Effector CD4-positive, alpha-beta T cell (primary cell): ENCODE results near the gene STK17A.

Source experiments
- DNase-seq: peaks from one replicate; pipeline ENCODE4 v3.0.0-alpha.2; 2020

STK17A gene

GRCh38 chr7:43637114-43637806, 54.4 kb downstream of the STK17A start:
- no peak for DNase-seq

DNA sequence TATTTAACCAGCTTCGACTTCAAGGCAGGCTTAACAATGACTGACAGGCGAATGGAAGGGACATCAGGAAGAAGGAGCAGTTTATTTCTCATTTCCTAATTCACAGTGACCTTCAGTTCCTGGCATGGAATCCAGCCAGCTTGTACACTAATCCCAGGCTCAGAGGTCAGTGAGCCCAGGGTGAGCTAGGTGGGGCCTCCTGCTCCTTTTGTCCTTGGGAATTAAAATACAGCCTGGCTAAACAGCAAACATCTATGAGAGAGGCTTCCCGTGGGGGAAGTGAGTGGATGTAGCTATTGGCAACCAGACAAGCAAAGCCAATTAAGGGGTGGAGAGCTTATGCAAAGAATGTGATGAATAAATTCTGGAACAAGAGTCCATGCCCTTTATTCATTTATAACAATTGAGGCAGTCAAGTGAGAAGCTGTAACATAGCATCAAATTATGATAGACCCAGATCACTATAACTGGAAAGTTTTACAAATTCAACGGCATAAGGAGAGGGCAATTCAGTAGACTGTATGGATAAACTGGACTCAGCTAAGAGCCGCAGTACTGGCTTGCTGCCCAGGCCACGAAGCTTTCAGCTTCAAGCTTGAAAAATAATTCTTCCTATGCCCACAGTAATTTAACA, 57.1 kb downstream of the STK17A start:
- DNase-seq = no peak

GRCh38 chr7:43640679-43641078, 57.8 kb downstream of the STK17A start:
- DNase-seq = no peak

GRCh38 chr7:43642897-43643630, 60.2 kb downstream of the STK17A start:
- no peak for DNase-seq

- no peak for DNase-seq
These were observed 60.9 kb downstream of the STK17A start for GRCh38 chr7:43643846-43644245.

DNA sequence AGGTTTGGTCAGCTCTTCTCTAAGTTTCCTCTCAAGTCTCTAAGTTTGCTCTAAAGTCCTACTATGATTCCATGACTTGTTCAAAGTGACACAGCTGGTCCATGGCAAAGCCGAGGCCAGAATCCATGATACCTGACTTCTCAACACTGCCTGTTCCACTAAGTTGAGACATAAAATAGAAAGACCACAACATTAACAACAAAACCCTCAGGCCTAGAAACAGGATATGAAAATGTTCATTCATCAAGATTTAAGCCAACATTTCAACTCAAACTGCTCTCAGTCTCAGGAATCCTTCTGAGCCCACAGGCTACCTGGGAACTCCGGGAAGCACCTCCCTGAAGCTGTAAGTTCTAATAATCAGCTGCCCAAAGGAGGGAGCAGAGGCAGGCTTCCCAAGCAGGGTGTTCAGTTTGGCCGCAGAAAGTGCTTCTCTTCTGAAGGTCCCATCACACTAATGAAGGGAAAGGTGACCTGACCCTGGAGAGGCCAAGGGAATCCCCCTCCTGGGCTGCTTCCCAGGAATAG, 62.9 kb downstream of the STK17A start:
- DNase-seq = no peak

GRCh38 chr7:43646603-43647338, 63.9 kb downstream of the STK17A start:
- no peak for DNase-seq

- DNase-seq = no peak
These were observed 64.4 kb downstream of the STK17A start for GRCh38 chr7:43647339-43647672.

GRCh38 chr7:43647673-43648472, 65.0 kb downstream of the STK17A start:
- peak; percentile 44 for DNase-seq

DNA sequence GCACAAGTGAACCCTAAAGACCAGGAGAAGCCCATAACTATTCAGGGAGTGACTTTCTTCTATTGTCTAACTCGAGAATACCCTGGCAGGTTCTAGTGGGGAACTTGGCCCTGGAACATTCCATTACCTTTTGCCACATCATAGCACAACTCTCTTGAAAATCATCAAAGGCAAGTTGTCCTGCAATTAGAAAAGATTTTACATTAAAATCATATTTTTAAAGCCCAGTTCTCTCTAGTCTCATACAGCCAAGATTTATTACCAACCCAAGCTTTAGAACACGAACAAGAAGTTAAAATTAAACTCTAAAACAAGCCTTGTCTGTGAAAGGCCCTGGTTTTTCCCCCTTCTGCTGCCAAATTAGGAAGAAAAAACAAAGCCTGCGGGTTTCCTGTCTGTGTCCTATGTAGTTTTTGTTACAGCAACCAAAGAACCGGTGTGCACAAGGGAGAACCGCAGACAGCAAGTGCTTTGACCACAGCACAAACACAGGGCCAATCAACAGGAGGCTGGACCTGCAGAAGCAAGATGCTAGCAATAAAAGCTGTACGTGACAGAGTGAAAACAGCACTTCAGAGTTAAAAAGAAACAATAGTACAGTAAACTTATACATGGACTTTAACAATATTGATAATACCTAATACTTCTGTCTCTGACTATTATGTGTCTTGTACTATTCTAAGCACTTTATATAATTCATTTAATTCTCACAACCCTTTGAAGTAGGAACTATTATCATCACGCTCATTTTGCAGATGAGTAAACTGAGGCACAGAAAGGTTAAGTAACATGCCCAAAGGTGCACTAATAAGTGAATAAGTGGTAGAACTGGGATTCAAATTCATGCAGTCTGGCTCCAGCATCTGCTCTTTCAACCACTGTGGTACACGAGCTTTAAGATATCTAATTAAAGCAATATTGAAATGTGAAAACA, 65.8 kb downstream of the STK17A start:
- peak; percentile 74 for DNase-seq

DNA sequence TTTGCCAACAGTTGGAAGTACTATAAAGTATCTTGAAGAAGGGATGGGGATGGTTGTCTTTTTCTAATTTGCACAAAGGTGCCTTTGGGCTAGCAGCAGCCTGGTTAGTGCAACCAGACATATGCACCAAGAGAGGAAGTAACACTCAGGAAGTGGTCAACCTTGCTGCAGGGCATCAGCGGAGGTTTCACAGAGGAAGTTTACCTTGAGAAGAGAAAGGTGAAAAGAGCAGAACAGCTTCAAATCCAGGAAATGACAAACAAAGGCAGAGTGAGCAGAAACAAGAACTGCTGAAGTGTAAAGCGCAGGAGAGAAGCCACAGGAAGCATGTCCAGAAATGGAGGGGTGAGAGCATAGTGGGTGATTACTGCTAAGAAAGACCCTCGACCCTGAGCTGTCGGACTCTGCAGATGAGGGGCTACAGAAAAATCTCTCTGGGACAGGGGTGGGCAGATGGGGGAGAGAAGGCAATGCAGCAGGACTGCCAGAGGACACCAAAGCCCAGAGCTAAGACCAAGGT, 66.9 kb downstream of the STK17A start:
- DNase-seq = peak; percentile 64

DNA sequence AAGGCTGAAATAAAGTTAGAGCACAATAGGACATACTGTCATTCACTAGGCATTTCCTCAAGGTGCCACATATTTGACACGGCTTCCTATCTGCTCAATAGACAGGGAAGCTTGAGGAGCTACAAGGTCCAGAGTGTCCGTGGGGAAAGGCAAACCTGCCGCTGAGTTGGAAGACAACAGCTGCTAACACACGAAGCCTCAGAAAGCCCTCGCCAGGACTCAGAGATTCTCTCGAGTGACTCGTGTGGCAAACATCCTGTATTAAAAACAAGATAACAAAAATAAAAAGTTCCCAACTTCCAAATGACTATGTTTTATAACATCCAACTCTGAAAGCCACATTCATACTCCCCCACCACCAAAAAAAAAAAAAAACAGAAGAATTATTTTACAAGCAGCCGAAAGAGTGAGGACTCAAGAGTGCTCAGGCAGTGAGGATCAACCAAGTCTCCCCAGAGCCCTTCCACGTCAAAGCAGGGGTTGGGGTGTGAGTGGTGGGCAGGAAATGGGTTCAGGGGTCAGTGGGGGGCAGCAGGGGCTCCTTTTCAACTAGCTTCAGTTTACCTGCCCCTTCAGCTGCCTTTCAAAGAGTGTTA, 67.6 kb downstream of the STK17A start:
- no peak for DNase-seq

DNA sequence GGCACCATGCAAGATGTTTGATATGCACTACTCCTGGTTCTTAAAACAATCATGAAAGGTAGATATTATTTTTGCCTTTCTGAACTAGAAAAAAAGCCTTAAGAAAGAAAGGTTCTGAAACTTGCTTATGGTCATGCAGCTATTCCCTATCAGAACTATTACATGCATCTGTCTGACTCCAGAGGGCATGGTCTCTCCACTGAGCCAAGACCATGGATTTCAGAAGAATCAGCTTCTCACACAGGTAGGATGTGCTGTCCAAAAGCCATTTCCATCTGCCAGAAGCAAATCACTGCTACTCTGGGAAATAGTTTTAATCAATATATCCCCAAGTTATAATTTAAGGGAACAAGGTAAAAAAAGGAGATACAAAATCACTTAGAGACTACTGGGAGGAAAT, 69.5 kb downstream of the STK17A start:
- no peak for DNase-seq

DNA sequence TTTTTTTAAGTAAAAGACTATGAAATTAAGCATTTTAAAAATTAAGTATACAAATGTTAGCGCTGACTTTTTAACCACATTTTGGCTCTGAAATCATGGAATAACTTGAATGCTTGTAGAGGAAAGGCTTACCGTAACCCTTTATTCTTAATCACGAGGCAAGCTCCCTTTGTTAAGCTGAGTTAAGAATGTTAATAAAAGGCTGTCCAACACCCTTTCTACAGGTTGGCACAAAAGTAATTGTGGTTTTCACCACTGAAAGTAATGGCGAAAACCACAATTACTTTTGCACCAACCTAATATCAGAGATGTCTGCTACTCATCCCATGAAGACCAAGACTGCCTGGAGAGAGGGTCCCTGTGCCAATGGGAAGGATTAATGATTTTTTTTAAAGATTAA, 70.6 kb downstream of the STK17A start:
- DNase-seq = no peak

GRCh38 chr7:43653891-43654504, 71.1 kb downstream of the STK17A start:
- DNase-seq = no peak

GRCh38 chr7:43655584-43655983, 72.7 kb downstream of the STK17A start:
- no peak for DNase-seq

- no peak for DNase-seq
These were observed 74.1 kb downstream of the STK17A start for GRCh38 chr7:43656997-43657396.

GRCh38 chr7:43658718-43659548, 76.0 kb downstream of the STK17A start:
- no peak for DNase-seq

DNA sequence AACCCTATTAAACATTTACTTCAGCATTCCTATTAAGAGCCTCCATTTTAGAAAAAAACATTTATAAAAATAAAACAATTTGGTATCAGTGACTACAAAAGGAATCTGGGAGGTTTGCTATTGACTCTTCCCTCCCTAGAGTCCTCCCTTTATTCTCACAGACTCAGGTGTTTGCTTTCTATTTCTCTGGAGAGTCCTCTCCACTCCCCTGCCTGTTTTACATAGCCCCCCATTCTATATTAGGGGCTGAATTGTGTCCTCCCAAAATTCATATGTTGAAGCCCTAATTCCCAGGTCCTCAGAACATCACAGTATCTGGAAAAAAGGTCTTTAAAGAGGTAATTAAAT, 76.6 kb downstream of the STK17A start:
- DNase-seq = no peak
